Subcutaneous adipose tissue (tissue), 4 donors: ENCODE data around the gene IGFN1. TPM values are rescaled to one million over a fixed set of nuclear protein-coding genes. Genes with fewer than 3 reads are reported as not detected.

Experiments used
- CTCF ChIP-seq: fragments of 450-650 bp; IDR thresholded peaks from one replicate; pipeline ENCODE4 v1.5.1; 2016; ENCODE audit warnings: low read depth, mild to moderate bottlenecking, control low read depth, antibody characterized with exemption, moderate library complexity
- total RNA-seq, 4 donors: library from RNA; depleted of rRNA; stranded (reverse); fragments of >200 nt; gene quantifications; one replicate each; pipeline ENCODE4 v1.1.0, GENCODE V29; 2016

The IGFN1 gene
- total RNA-seq, 4 donors from 2014 or later = not detected

DNA sequence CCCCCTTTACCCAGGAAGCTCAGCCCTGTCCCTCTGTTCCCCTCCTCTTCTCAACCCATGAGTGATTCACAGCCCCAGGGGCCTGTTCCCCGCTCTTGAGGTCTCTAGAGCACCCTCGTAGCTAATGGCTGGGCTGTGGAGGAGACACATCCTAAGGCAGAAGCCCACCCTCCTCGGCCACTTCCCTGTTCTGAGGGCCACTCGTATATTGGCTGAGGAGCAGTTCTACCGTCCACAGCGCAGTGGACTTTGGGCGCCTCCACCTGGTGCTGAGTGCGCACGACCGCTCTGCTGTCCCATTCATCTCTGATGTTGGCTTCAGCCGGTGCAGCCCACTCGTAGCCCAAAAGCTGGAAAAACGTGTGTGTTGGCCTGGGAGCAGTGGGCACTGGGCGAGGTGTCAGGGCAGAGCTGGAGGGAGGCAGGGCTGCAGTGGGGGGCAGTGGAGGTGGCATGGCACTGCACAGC lies 68.2 kb downstream of the IGFN1 start:
- TF ChIP-seq CTCF = no peak

GRCh38 chr1:201259476-201260235 lies 69.0 kb downstream of the IGFN1 start:
- TF ChIP-seq CTCF = no peak

GRCh38 chr1:201260236-201260590 lies 69.6 kb downstream of the IGFN1 start:
- no peak for TF ChIP-seq CTCF

DNA sequence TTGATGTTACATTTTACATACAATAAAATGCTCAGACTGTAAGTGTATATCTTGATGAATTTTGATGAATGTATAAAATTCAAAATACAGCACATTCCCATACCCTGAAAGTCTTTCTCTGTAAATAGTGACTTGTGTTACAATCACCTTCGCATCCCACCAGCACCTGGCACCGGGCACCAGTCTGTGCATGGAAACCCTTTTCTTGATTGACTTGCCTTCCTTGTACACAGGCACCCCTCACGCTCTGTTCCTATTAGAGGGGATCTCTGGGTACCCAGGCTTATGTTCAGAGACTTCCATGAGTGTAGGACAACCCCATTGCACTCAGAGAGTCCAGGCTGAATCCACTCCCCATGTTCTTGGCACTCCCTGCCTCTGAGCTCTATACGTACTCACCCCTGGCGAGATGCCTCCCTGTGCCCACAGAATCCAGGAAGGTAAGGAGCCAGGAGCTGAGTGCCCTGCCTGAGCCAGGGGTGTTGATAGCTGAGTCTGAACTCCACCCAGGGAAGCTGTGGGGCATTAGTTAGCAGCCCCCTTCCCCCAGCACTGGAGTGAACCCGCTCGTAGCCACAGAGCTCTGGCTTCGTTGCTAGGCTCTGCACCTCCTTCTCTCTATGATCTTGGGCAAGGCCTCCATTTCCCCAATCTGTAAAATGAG lies 70.2 kb downstream of the IGFN1 start:
- no peak for TF ChIP-seq CTCF

- TF ChIP-seq CTCF = no peak
Measured at GRCh38 chr1:201261771-201262547, 71.3 kb downstream of the IGFN1 start.

GRCh38 chr1:201262963-201263608 lies 72.5 kb downstream of the IGFN1 start:
- TF ChIP-seq CTCF = no peak
